Keratinocyte (primary cell): ENCODE data around the gene CPHXL2. TPM values are rescaled to one million over a fixed set of nuclear protein-coding genes. Genes with fewer than 3 reads are reported as not detected.

Source experiments
- DNase-seq: peaks from one replicate; pipeline ENCODE4 v3.0.0-alpha.2; 2011; ENCODE audit warnings: low read depth, missing footprints, low spot score
- FAIRE-seq: peaks from 2 replicates; lab custom pipeline; 2011; peaks lifted over from hg19 to GRCh38; lab: Jason Lieb, UNC
- H2AFZ ChIP-seq: 2 replicates; pipeline ENCODE4 v1.6.0; 2012; ENCODE audit warnings: low read length, control low read depth, inconsistent platforms; ENCODE audit not compliant: control insufficient read depth
- H3K27ac ChIP-seq: 2 replicates; pipeline ENCODE4 v1.5.1; 2011; ENCODE audit warnings: low read length; ENCODE audit not compliant: control insufficient read depth, insufficient read depth
- H3K27me3 ChIP-seq: 3 replicates; pipeline ENCODE4 v1.6.0; 2011; ENCODE audit warnings: low read length; ENCODE audit not compliant: control insufficient read depth, insufficient read depth; ENCODE audit errors: extremely low read depth
- H3K36me3 ChIP-seq, 2 experiments: 2 replicates in 1 of 2; 3 replicates in 1 of 2; pipeline ENCODE4 v1.5.1; 2011; ENCODE audit warnings: low read length in 2 of 2, mild to moderate bottlenecking in 1 of 2; ENCODE audit not compliant: control insufficient read depth in 2 of 2, insufficient read depth in 2 of 2; ENCODE audit errors: extremely low read depth in 1 of 2
- H3K4me1 ChIP-seq: 3 replicates; pipeline ENCODE4 v1.5.1; 2011; ENCODE audit warnings: low read length; ENCODE audit not compliant: control insufficient read depth, insufficient read depth; ENCODE audit errors: extremely low read depth
- H3K4me2 ChIP-seq: 3 replicates; pipeline ENCODE4 v1.6.0; 2011; ENCODE audit warnings: low read depth, low read length; ENCODE audit not compliant: control insufficient read depth, insufficient read depth; ENCODE audit errors: extremely low read depth
- H3K4me3 ChIP-seq, 3 experiments: fragments of 200-600 bp in 1 of 3; sonication (generic) in 1 of 3; 2 replicates in 2 of 3; 3 replicates in 1 of 3; pipeline ENCODE4 v1.5.1; 2011 to 2016; ENCODE audit warnings: low read length in 3 of 3, mild to moderate bottlenecking in 3 of 3, control low read depth in 2 of 3, inconsistent platforms in 1 of 3, low read depth in 1 of 3, mixed read lengths in 1 of 3, mixed run types in 1 of 3, moderate library complexity in 1 of 3; ENCODE audit not compliant: control insufficient read depth in 2 of 3, insufficient read depth in 2 of 3; ENCODE audit errors: extremely low read depth in 1 of 3
- H3K79me2 ChIP-seq: 2 replicates; pipeline ENCODE4 v1.6.0; 2012; ENCODE audit warnings: low read length; ENCODE audit not compliant: control insufficient read depth, insufficient read depth
- H3K9ac ChIP-seq: 3 replicates; pipeline ENCODE4 v1.6.0; 2011; ENCODE audit warnings: low read length; ENCODE audit not compliant: control insufficient read depth, insufficient read depth; ENCODE audit errors: extremely low read depth
- H3K9me1 ChIP-seq: 3 replicates; pipeline ENCODE4 v1.6.0; 2011; ENCODE audit warnings: low read length; ENCODE audit not compliant: control insufficient read depth, insufficient read depth; ENCODE audit errors: extremely low read depth
- H3K9me3 ChIP-seq: 2 replicates; pipeline ENCODE4 v1.5.1; 2012; ENCODE audit warnings: low read depth, low read length; ENCODE audit not compliant: control insufficient read depth
- H4K20me1 ChIP-seq: 3 replicates; pipeline ENCODE4 v1.6.0; 2011; ENCODE audit warnings: low read length; ENCODE audit not compliant: control insufficient read depth, insufficient read depth; ENCODE audit errors: extremely low read depth
- CTCF ChIP-seq, 3 experiments: IDR thresholded peaks in 1 of 3; conservative IDR thresholded peaks in 1 of 3; optimal IDR thresholded peaks in 1 of 3; 2 replicates in 2 of 3; 3 replicates in 1 of 3; pipeline versions ENCODE3 to v1.5.1; 2011; ENCODE audit warnings: low read length in 3 of 3, mild to moderate bottlenecking in 3 of 3, moderate library complexity in 2 of 3, control low read depth in 1 of 3, inconsistent platforms in 1 of 3; ENCODE audit not compliant: insufficient read depth in 2 of 3; ENCODE audit errors: extremely low read depth in 1 of 3
- EZH2 ChIP-seq: IDR thresholded peaks from one replicate; pipeline ENCODE4 v1.6.1; 2012; ENCODE audit warnings: inconsistent platforms, mild to moderate bottlenecking, low read length, moderate library complexity
- dilution Hi-C: fragments of 300-500 bp; cut with MboI; formaldehyde crosslinking; loops from one replicate; pipeline ENCODE4 v1.7.0; 2020; ENCODE audit warnings: low sequenced_read_pairs; ENCODE audit not compliant: extremely low pct_ligation_motif_present
- polyA plus RNA-seq, 5 experiments: library from polyadenylated mRNA; depleted of rRNA in 3 of 5; stranded (reverse) in 3 of 5; stranded (forward) in 1 of 5; unstranded in 1 of 5; fragments of >200 nt; gene quantifications; 1 replicate in 1 of 5; 2 replicates in 3 of 5; 3 replicates in 1 of 5; pipeline versions ENCODE4 v1.2.1 to v1.2.3, GENCODE V29; 2011 to 2012; ENCODE audit warnings: missing spikeins in 2 of 5, low read depth in 1 of 5, low replicate concordance in 1 of 5

The CPHXL2 gene
- polyA plus RNA-seq, 1 donor (not counting 4 experiments of a cell fraction or from before 2014, with no cell fraction given), result not detected

GRCh38 chr16:75629132-75629531 is 47.7 kb downstream of the CPHXL2 start:
- H3K9ac ChIP-seq, result no peak overlapping the region
- no peak overlapping the region for H2AFZ ChIP-seq
- no peak overlapping the region for H3K4me2 ChIP-seq
- no peaks in the 10 kb centered on the region for H3K79me2 ChIP-seq
- H3K27ac ChIP-seq, result no peak overlapping the region
- H3K4me1 ChIP-seq, result no peaks in the 10 kb centered on the region
- H3K36me3 ChIP-seq, result peaks cover 37 to 41% of the 10 kb centered on the region in 2 experiments
- no peak overlapping the region for H3K4me3 ChIP-seq
- H3K9me1 ChIP-seq, result no peaks in the 10 kb centered on the region
- no peaks in the 10 kb centered on the region for H3K27me3 ChIP-seq
- dilution Hi-C loops, result no loop called here
- no peaks in the 10 kb centered on the region for H4K20me1 ChIP-seq
- H3K9me3 ChIP-seq, result no peaks in the 10 kb centered on the region
- no peak for TF ChIP-seq EZH2
- TF ChIP-seq CTCF (optimal IDR thresholded peaks at IDR 0.05 in 1 of 3, IDR thresholded peaks at IDR 0.05 in 1 of 3, conservative IDR thresholded peaks at IDR 0.05 in 1 of 3; ENCODE audit: extremely low read depth in 1 of 3, insufficient read depth in 2 of 3, low read length in 3 of 3), result no peak
- FAIRE-seq (no peak), DNase-seq (no peak)

GRCh38 chr16:75628351-75628750 is 48.5 kb downstream of the CPHXL2 start:
- H3K9me1 ChIP-seq, result no peaks in the 10 kb centered on the region
- dilution Hi-C loops, result no loop called here
- no peaks in the 10 kb centered on the region for H4K20me1 ChIP-seq
- no peaks in the 10 kb centered on the region for H3K9me3 ChIP-seq
- H3K36me3 ChIP-seq, result peaks cover 34 to 39% of the 10 kb centered on the region in 2 experiments
- H3K27ac ChIP-seq, result no peak overlapping the region
- no peaks in the 10 kb centered on the region for H3K79me2 ChIP-seq
- H2AFZ ChIP-seq, result no peak overlapping the region
- H3K4me2 ChIP-seq, result no peak overlapping the region
- H3K27me3 ChIP-seq, result no peaks in the 10 kb centered on the region
- no peaks in the 10 kb centered on the region for H3K4me1 ChIP-seq
- no peak overlapping the region for H3K9ac ChIP-seq
- FAIRE-seq, result no peak
- H3K4me3 ChIP-seq, result no peak overlapping the region
- TF ChIP-seq CTCF (optimal IDR thresholded peaks at IDR 0.05 in 1 of 3, IDR thresholded peaks at IDR 0.05 in 1 of 3, conservative IDR thresholded peaks at IDR 0.05 in 1 of 3; ENCODE audit: extremely low read depth in 1 of 3, insufficient read depth in 2 of 3, low read length in 3 of 3) (no peak), EZH2 (no peak)
- no peak for DNase-seq
